ENCODE data around the gene GPR157. TPM values are rescaled to one million over a fixed set of nuclear protein-coding genes. Genes with fewer than 3 reads are reported as not detected.
A peak's percentile ranks its signal among the peaks of the same experiment; 100 is the strongest.

GPR157 gene
- total RNA-seq, 2 experiments from 2014 or later: 2.7 to 3.6 TPM

DNA sequence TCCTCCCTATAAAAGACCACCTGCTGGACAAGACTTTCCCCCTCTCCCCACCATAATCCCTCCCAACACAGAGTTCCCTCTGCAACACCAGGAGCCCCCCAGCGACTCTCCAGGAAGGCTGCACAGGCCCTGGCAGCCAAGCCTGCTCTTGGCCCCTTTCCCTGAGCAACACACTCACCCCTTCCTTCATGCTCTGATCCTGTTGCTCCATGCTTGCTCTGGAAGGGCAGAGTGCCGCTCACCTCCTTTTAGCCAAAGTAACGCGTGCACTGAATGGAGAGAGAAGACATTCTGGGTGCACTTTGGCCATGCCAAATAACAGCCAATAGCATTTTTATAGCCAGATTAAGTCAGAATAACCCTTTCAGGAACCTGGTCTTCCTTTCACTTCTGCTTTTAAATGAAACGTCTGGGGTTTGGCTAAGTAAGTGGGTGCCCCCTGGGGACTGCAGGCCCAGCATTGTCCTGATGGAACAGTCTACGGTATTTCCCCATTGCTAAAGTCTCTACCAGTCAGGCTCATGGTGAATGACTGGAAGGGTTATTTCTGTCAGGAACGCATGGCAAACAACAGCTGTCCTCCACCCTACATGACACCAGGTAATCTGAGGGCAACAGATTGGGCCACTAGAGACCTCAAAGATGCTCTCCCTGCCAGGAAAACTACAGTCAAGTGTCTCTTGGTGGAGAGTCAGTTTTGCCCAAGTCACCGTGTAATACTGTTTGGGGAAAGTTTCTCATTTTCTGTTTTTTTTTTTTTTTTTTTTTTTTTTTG, 59.4 kb downstream of the GPR157 start, which contains the start of gene SLC2A5:
TSS of gene SLC2A5 (minus strand) at position 310 of the 775 bp plus-strand sequence. CDS start at position 211, 99 bp downstream.
- H3K27ac Mint-ChIP-seq: no peak within 1 kb of the TSS
- ATAC-seq: peak; percentile 26

DNA sequence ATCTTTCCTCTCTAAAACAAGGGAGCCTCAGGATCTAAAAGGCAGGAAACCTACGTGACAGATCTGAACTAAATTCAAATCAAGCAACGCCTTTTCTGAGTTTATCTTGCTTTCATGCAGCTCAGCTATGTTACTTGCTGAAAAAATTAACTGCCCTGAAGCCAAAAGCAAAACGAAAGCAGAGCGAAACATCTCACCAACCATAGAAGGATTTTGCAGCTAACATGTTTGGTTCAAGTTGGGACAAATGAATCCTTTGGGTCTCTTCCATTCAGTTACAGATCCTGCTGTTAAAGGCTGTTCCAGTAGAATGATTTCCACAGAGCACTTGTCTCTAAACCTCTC, 59.9 kb downstream of the GPR157 start:
- DNase-seq: no peak
- ChIA-PET CTCF (no interaction called here), POLR2A (no interaction called here)
- ATAC-seq: no peak
- no peak overlapping the region for H3K4me3 Mint-ChIP-seq
- no peak overlapping the region for H3K27ac Mint-ChIP-seq
- H3K9me3 Mint-ChIP-seq (ENCODE audit: low read depth): no peaks in the 10 kb centered on the region
- no peaks in the 10 kb centered on the region for H3K36me3 Mint-ChIP-seq (ENCODE audit: low read depth)
- intact Hi-C loops (cut with DNase I, micrococcal nuclease): no loop called here
- H3K4me1 Mint-ChIP-seq: no peaks in the 10 kb centered on the region
- H3K27me3 Mint-ChIP-seq: peaks cover 4% of the 10 kb centered on the region

More for the DNA sequence above, 59.4 kb downstream of the GPR157 start, which contains the start of gene SLC2A5:
- Mint-ChIP-seq H3K4me3 (no peak within 1 kb of the TSS), H3K4me1 (no peaks in the 10 kb centered on the region), H3K36me3 (ENCODE audit: low read depth) (no peaks in the 10 kb centered on the region), H3K27me3 (peaks cover under 1% of the 10 kb centered on the region), H3K9me3 (ENCODE audit: low read depth) (no peaks in the 10 kb centered on the region)
- DNase-seq: no peak
- CTCF ChIA-PET: no interaction called here
- intact Hi-C loops (cut with DNase I, micrococcal nuclease): no loop called here
- POLR2A ChIA-PET: no interaction called here

GRCh38 chr1:9066945-9067807, 61.7 kb downstream of the GPR157 start:
- no peaks in the 10 kb centered on the region for H3K36me3 Mint-ChIP-seq (ENCODE audit: low read depth)
- intact Hi-C loops (cut with DNase I, micrococcal nuclease): no loop called here
- H3K27me3 Mint-ChIP-seq: peaks cover 4% of the 10 kb centered on the region
- H3K27ac Mint-ChIP-seq: no peak overlapping the region
- DNase-seq: no peak
- no peaks in the 10 kb centered on the region for H3K4me1 Mint-ChIP-seq
- H3K4me3 Mint-ChIP-seq: no peak overlapping the region
- H3K9me3 Mint-ChIP-seq (ENCODE audit: low read depth): no peaks in the 10 kb centered on the region
- no peak for ATAC-seq
- ChIA-PET POLR2A (no interaction called here), CTCF (no interaction called here)

DNA sequence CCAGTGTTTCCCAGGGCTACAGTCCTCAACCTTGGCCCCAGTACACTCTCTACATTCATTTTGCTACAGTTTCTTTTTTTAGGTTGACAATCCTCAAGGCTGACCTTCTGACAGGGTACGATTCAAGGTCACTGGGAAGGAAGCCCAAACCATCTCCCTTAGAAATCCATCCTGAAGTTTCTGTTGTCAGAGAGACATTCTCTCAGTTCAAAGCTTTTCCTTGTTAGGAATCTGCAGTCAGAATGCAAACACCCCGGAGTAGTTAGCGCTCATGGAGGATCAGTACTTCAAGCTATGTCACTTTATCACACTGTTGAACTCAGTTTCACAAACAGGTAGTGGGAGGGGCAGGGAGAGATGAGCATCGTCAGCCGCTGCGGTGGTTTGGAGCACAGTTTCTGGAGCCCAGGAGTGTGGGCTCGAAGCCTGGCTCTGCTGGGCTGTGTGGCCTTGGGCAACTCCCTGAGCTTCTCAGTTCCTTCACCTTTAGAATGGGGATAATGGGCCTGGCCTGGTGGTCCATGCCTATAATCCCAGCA, 63.6 kb downstream of the GPR157 start:
- ChIA-PET CTCF (interaction anchor here (0.6 to 0.7 kb wide), 2 partner anchors 265 to 429 kb away, joined by 3 to 4 read pairs; no protein-coding TSS in a partner anchor), POLR2A (no interaction called here)
- intact Hi-C loops (cut with DNase I, micrococcal nuclease): no loop called here

GRCh38 chr1:9062846-9063245, 66.1 kb downstream of the GPR157 start:
- DNase-seq (no peak), ATAC-seq (no peak)
- no peaks in the 10 kb centered on the region for H3K36me3 Mint-ChIP-seq (ENCODE audit: low read depth)
- ChIA-PET POLR2A (interaction anchor here (0.6 kb wide), 1 partner anchor 184 kb away, joined by 3 read pairs; the partner anchor contains the start of gene ENO1), CTCF (interaction anchor here (0.6 kb wide), 1 partner anchor 133 kb away, joined by 3 read pairs; no protein-coding TSS in a partner anchor)
- H3K27ac Mint-ChIP-seq: no peak overlapping the region
- H3K4me3 Mint-ChIP-seq: no peak overlapping the region
- H3K9me3 Mint-ChIP-seq (ENCODE audit: low read depth): no peaks in the 10 kb centered on the region
- intact Hi-C loops (cut with DNase I, micrococcal nuclease): no loop called here
- no peaks in the 10 kb centered on the region for H3K4me1 Mint-ChIP-seq
- H3K27me3 Mint-ChIP-seq: peaks cover 6% of the 10 kb centered on the region

More for the DNA sequence above, 63.6 kb downstream of the GPR157 start:
- no peaks in the 10 kb centered on the region for H3K4me1 Mint-ChIP-seq
- DNase-seq (no peak), ATAC-seq (no peak)
- no peaks in the 10 kb centered on the region for H3K9me3 Mint-ChIP-seq (ENCODE audit: low read depth)
- H3K27ac Mint-ChIP-seq: no peak overlapping the region
- H3K36me3 Mint-ChIP-seq (ENCODE audit: low read depth): no peaks in the 10 kb centered on the region
- peaks cover 4% of the 10 kb centered on the region for H3K27me3 Mint-ChIP-seq
- no peak overlapping the region for H3K4me3 Mint-ChIP-seq

DNA sequence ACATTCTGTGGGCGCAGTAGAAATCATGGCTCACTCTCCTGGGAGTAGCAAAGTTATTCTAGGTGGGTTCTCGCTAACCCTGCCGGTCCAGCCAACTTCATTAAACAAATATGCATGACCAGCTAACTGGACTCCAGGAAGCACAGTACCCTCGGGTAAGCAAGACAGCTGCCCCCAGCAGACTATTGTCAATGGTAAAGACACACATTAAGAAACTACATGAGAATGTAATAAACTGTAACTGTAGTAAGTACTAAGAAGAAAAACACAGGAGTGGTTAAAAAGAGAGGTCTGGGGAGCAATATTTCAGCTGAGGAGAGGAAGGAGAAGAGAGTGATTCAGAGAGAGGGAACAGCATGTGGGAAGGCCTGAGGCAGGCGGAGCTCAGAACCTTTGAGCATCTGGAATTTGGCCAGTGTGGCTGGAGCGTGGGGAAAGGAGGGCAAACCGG, 66.9 kb downstream of the GPR157 start:
- Mint-ChIP-seq H3K27me3 (peaks cover 6% of the 10 kb centered on the region), H3K4me1 (no peaks in the 10 kb centered on the region), H3K27ac (no peak overlapping the region), H3K9me3 (ENCODE audit: low read depth) (no peaks in the 10 kb centered on the region), H3K36me3 (ENCODE audit: low read depth) (no peaks in the 10 kb centered on the region), H3K4me3 (no peak overlapping the region)
- CTCF ChIA-PET: interaction anchor here (0.6 to 1.5 kb wide), 4 partner anchors 11 to 62 kb away, joined by 3 to 5 read pairs (median 4); no protein-coding TSS in a partner anchor
- intact Hi-C loops (cut with DNase I, micrococcal nuclease): no loop called here
- POLR2A ChIA-PET: interaction anchor here (0.6 kb wide), 1 partner anchor 184 kb away, joined by 3 read pairs; the partner anchor contains the start of gene ENO1
- ATAC-seq (no peak), DNase-seq (no peak)

DNA sequence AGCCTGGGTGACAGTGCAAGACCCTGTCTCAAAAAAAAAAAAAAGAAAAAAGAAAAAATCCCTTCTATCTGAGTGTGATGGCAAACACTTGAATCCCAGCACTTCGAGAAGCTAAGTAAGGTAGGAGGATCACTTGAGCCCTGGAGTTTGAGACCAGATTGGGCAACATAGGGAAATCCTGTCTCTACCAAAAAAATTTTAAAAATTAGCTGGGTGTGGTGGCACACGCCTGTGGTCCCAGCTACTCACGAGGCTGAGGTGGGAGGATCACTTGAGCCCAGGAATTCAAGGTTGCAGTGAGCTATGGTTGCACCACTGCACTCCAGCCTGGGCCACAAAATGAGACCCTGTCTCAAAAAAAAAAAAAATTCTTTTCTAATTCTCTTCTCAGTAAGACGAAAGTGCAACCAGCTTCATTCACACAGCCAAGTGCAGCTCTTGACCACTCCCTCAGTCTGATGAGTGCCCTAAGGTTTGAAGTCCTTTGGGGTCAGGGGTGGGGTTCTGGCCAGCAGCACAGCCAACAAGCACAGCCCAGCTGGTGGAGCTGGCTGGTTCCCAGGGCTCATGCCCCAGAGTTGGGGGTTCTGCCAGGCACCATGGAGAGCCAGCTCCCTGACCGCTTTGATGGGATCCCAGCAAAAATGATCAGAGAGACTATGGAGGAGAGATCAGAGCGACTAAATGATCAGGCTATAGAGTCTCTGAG, 67.5 kb downstream of the GPR157 start:
- H3K36me3 Mint-ChIP-seq (ENCODE audit: low read depth): no peaks in the 10 kb centered on the region
- no peak overlapping the region for H3K4me3 Mint-ChIP-seq
- H3K27ac Mint-ChIP-seq: no peak overlapping the region
- no peaks in the 10 kb centered on the region for H3K9me3 Mint-ChIP-seq (ENCODE audit: low read depth)
- ATAC-seq (no peak), DNase-seq (no peak)
- POLR2A ChIA-PET: no interaction called here
- H3K4me1 Mint-ChIP-seq: no peaks in the 10 kb centered on the region
- CTCF ChIA-PET: interaction anchor here (0.6 to 1.5 kb wide), 5 partner anchors 11 to 260 kb away, joined by 3 to 5 read pairs (median 3); no protein-coding TSS in a partner anchor
- intact Hi-C loops (cut with DNase I, micrococcal nuclease): no loop called here
- peaks cover 6% of the 10 kb centered on the region for H3K27me3 Mint-ChIP-seq

DNA sequence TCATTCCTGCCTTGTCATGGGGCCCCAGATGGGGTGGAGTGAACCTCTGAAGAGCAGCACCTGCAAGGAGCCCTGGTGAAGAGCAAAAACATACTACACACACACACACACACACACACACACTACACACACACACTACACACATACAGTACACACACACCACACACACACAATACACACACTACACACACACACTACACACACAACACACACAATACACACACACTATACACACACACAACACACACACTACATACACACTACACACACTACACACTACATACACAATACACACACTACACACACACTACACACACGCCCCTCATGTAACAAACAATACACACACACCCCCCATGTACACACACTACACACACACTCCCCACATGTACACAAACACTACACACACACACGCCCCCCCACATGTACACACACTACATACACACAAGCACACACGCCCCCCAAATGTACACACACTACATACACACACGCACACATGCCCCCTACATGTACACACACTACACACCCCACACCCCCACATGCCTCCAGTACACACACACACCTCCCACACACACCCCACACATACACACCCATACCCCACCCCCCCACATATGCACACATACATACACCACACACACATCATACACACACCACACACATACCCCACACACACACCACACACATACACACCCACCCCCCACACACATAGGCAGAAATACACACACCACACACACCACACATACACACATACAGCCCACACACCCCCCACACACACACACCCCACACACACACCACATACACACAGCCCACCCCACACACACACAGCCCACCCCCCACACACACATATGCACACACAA, 68.8 kb downstream of the GPR157 start:
- DNase-seq (no peak), ATAC-seq (no peak)
- Mint-ChIP-seq H3K9me3 (ENCODE audit: low read depth) (no peaks in the 10 kb centered on the region), H3K4me3 (no peak overlapping the region), H3K36me3 (ENCODE audit: low read depth) (no peaks in the 10 kb centered on the region), H3K27ac (no peak overlapping the region), H3K4me1 (no peaks in the 10 kb centered on the region), H3K27me3 (peaks cover 6% of the 10 kb centered on the region)
- CTCF ChIA-PET: no interaction called here
- intact Hi-C loops (cut with DNase I, micrococcal nuclease): no loop called here
- POLR2A ChIA-PET: no interaction called here

DNA sequence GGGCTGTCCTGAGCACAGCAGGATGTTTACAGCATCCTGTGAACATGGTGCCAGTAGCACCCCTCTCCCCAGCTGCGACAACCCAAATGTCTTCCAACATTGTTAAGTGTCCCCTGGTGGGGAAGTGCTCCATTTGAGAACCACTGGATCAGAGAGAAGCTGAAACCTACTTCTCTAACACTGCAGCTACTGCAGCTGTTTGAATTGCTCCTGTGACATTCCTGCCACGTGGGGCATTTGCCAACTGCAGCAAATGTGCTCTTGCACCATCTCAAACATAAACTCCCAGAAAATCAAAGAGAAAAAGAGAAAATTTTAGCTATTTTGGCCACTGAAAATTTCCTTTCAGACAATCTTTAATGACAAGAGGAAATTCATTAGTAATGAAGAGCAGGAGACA, 70.4 kb downstream of the GPR157 start:
- no peak overlapping the region for H3K27ac Mint-ChIP-seq
- H3K4me3 Mint-ChIP-seq: no peak overlapping the region
- ChIA-PET POLR2A (no interaction called here), CTCF (interaction anchor here (0.7 kb wide), 2 partner anchors 43 to 132 kb away, joined by 3 to 4 read pairs; no protein-coding TSS in a partner anchor)
- H3K9me3 Mint-ChIP-seq (ENCODE audit: low read depth): no peaks in the 10 kb centered on the region
- H3K36me3 Mint-ChIP-seq (ENCODE audit: low read depth): no peaks in the 10 kb centered on the region
- no peak for ATAC-seq
- intact Hi-C loops (cut with DNase I, micrococcal nuclease): no loop called here
- no peaks in the 10 kb centered on the region for H3K4me1 Mint-ChIP-seq
- peaks cover 3% of the 10 kb centered on the region for H3K27me3 Mint-ChIP-seq
- no peak for DNase-seq

- ATAC-seq (no peak), DNase-seq (no peak)
- no peaks in the 10 kb centered on the region for H3K4me1 Mint-ChIP-seq
- H3K4me3 Mint-ChIP-seq: no peak overlapping the region
- intact Hi-C loops (cut with DNase I, micrococcal nuclease): no loop called here
- peaks cover 3% of the 10 kb centered on the region for H3K27me3 Mint-ChIP-seq
- CTCF ChIA-PET: interaction anchor here (0.6 to 0.7 kb wide), 2 partner anchors 44 to 350 kb away, joined by 3 to 4 read pairs; no protein-coding TSS in a partner anchor
- H3K9me3 Mint-ChIP-seq (ENCODE audit: low read depth): no peaks in the 10 kb centered on the region
- H3K27ac Mint-ChIP-seq: no peak overlapping the region
- POLR2A ChIA-PET: interaction anchor here (0.7 kb wide), 1 partner anchor 24 kb away, joined by 3 read pairs; no protein-coding TSS in a partner anchor
- H3K36me3 Mint-ChIP-seq (ENCODE audit: low read depth): no peaks in the 10 kb centered on the region
Measured at GRCh38 chr1:9057851-9058250, 71.1 kb downstream of the GPR157 start.
